ENCODE data around the gene GTPBP1.

GTPBP1 gene

DNA sequence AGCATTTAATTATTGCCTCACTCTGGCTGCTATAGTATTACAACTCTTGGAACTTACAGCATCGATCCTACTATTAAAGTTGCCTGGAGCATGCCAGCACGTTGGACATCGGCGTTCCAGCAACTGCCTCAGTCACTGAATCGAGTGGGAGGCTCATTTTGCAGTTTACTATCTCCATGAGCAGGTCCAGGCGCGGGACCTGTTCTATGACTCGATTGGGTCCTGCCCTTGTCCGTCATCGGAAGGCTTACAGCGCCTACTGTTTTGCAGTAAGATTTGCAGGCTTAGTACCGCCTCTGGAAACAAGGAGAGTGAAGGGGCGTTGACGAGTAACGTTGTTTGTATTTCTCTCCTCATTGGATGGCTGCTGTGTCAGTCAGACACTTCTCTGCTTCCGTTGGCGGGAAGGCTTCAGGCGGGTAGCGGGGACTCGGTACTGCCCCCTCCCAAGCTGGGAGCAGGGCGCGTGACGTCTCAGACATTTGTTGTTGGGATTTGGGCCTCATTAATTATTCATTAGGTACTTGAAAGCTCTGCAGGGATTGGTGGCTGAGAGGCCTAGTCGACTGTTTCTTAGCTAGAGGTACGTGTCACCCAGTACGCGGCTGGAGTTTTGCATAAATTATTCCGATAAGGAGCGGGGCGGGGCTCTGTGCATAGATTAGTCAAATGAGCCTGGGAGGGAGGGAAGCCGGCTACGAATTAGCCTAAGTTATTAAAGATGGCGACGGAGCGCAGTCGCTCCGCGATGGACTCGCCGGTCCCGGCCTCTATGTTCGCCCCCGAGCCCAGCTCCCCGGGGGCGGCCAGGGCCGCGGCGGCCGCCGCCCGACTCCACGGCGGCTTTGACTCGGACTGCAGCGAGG, at the start of gene GTPBP1:
TSS of gene GTPBP1 (plus strand) at position 710 of the 866 bp plus-strand sequence. CDS start at position 722, 12 bp downstream.
- peak; percentile 94 for DNase-seq

DNA sequence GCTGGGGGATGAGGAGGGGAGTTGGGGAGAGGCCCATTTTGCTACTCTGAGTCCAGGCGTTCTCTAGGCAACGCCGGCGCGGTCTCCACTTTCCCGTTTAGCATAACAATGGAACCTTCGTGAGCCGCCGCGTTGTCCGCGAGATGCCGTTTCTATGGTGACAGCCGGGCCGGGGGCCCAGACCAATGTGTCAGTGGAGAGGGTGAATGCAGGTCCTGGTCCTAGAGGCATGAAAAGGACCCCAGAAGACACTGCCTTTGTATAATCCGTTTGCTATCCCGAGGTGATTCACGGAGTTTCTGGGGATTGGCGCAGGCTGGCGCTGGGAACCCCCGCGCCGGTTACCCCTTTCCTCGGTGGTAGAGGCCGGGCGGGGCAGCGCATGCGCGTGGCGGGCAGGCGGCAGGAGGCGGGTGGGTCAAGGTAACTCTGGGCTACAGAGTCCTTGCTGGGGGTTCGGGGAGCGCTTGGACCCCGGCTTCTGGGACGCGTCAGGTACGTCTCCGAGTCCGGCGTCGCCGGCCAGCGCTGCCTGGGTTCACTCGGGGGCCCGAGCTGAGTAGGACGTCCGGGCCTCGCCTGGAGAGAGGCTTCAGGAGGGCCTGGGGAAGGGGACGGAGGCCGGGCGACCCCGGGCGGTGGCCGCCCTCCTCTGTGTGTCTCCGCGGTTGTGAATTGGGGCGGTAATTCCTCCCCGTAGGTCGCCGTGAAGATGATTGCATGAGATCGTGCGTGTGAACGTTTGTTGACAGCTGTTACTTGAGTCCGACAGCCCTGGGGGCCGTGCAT, 49.3 kb upstream of the GTPBP1 start, which contains the start of the genes CBY1 and FAM227A:
TSS of gene CBY1 (plus strand) at position 383 of the 789 bp plus-strand sequence. CDS start 11,417 bp downstream, outside the sequence.
TSS of gene FAM227A (minus strand) at position 137 of the 789 bp plus-strand sequence. CDS start 6,224 bp downstream, outside the sequence.
- DNase-seq = peak; percentile 81

DNA sequence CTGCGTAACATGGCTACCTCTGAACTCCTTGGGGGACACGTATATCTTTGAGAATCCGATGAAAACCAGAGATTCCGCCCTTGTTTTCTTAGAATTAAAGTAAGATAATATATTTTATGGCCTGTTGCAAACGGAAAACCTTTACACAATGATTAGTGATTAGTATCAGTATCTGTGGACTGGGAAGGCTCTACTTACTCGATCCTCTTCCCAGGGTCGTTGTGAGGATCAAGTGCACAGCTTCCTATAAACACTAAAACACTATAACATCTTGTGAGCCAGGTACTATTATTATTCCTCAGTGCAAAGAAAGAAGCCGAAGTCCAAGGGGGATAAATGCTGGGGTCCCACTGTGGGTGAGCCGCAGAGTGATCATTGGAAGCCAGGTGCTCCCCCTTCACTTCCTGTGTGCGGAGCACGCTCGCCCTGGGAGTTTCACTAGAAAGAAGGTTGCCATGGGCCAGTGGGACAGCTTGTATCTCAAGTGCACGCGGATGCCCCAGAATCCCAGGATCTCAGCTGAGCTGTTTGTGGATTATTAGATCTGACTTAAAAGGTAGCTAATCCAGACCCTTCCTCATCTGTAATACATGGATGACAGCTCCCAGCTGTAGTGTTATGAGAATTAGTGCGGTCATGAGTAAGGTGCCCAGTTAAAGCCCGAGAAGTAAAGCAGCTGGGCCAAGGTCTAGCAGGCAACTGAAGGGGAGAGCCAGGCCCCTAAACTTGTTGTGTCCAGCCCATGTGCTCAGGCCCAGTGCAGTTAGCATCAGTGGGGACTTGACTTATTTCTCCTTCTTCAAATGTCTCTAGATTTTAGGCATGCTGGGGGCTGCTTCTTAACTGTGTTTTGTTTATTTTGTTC, 48.5 kb upstream of the GTPBP1 start:
- peak; percentile 21 for DNase-seq

DNA sequence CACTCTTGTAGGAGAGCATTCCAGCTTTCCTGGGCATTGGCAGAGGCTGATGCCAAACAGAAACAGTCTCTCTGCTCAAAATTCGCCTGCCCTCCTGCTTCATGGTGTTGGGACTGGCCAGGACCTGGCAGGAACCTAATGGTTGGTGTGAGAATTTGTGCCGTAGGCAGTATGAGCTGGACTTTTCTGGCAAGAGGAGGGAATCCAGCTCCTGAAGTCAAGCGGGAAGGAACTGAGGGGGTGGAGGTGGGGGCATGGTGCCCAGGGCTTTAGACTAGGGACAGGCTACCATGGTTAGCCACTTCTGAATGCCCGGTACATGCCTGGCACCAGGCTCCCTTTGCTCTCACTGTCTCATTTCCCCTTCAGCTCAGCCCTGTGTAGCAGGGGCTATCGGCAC, 30.9 kb upstream of the GTPBP1 start:
- DNase-seq = no peak

DNA sequence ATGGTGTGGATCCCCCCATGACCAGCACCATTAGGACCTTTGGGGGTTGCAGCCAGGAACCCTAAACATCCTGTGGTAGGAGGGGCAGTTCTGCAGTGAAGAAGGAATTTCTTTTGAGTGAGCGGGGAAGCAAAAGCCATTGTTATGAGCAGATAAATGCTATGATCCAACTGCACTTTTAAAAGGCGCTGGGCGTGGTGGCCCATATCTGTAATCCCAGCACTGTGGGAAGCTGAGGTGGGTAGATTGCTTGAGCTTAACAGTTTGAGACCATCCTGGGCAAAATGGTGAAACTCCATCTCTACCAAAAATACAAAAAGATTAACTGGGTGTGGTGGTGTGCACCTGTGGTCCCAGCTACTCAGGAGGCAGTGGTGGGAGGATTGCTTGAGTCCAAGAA, 29.9 kb upstream of the GTPBP1 start:
- no peak for DNase-seq

DNA sequence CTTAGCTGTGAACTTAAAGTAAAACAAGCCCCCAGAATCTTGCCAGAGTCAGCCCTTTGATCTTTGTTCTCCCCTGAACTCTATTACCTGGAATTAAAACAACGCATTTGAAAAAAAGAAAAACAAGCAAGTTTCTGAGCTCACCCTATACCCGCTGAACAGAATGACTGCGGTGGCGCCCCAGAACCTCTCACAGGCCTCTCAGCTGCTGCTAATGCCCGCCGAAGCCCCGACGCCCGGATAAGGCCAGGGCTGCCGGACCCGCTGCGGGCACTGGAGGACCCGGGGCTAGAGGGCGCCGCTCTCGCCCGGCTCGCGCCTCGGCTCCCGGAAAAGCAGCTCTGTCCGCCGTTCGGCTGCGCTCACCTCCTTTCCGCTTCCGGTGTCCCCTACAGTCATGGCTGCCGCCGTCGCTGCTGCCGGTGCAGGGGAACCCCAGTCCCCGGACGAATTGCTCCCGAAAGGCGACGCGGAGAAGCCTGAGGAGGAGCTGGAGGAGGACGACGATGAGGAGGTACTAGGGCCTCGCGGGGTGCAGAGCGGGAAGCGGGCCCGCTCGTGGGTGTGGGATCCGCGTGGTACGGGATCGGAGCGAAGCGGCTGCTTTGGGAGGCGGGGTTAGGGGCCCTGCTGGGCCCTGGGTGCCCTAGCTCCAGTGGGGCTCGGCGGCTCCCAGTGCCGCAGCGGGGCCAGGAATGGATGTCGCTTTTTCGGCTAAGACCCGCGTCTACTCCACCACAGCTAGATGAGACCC, 24.0 kb upstream of the GTPBP1 start, which contains the start of gene TOMM22:
TSS of gene TOMM22 (plus strand) at position 376 of the 754 bp plus-strand sequence. CDS start at position 398, 22 bp downstream.
- peak; percentile 78 for DNase-seq

DNA sequence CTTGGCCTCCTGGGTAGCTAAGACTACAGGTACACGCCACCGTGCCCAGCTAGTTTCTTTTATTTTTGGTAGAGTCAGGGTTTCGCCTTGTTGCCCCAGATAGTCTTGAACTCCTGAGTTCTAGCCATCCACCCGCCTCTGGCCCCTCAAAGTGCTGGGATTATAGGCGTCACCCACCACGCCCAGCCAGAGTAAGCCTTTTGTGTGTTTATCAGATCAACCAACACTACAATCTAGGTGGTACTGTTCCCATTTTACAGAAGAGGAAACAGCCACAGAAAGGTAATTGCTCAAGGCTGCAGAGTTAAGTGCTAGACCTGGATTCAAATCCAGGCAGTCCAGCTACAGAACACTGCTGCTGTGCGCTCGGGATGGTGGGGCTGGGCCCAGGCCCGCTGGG, 20.8 kb upstream of the GTPBP1 start:
- DNase-seq = no peak

DNA sequence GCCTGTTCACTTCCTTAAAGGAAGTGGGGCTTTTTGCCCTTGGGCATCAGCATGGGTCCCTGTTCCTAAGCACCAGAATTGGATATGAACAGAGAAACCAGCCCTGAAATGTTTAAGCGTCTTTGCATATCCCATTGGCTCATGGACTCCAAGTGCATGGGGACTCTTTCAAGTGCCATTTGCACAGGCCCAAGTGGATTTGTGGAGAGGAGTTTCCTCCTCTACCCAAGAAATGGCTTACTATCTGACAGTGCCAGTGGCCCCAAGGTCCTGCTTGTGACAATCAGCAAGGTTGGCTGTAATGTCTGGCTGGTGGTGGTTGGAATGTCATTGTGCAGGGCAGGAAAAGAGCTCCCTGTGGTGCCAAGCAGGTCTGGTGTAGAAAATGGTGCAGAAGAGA, 20.0 kb upstream of the GTPBP1 start:
- no peak for DNase-seq

DNA sequence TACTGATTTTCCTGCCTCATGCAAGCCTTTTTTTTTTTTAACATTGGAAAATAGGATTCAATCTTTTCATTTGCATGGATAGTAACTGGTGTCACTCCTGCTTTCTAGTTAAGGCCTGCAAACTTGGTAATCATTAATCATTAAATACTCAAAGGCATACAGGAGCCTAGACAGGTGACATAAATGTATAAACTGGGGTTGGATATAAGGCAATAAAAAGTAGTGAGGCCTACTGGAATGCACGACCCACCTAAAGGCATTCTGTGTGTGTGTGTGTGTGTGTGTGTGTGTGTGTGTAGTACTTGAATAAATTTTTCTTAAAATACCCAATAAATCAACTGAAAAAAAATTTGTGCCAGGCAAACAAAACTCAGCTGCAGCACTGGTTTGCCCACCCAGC, 16.1 kb upstream of the GTPBP1 start:
- no peak for DNase-seq

DNA sequence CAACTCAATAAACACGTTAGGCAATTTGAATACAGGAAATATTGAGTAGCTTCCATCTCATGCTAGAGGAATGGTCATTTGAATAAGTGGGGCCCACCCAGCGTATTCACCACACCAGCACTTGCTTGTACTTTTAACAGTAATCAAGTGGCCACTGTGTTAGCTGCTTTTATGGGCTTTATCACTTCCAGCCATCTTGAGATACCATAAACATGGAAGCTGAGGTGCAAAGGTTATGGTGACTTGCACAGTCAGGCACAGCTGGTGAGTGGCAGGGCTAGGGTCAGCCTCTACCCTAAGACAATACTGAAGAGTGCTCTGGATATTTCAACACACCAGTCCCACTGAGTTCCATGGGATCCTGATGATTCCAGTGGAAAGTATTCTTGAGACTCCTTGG, 11.7 kb upstream of the GTPBP1 start:
- no peak for DNase-seq

DNA sequence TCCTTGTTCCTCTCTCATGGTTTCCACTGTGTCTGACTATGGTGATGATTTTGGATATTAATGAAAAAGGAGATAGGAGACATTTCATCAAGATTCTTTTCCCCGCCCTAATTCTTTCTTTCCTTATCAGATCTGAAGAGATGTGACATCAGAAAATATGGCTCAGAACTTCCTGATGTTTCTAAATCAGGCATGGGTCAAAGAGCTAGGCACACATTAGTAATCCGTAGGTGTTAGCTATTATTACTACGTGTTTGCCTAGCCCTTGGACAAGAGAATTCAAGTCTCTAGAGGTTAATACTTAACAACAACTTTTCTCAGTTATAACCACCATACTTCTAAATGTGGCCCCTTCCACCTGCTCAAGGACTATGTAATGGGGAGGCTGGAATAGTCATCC, 10.8 kb upstream of the GTPBP1 start:
- no peak for DNase-seq

DNA sequence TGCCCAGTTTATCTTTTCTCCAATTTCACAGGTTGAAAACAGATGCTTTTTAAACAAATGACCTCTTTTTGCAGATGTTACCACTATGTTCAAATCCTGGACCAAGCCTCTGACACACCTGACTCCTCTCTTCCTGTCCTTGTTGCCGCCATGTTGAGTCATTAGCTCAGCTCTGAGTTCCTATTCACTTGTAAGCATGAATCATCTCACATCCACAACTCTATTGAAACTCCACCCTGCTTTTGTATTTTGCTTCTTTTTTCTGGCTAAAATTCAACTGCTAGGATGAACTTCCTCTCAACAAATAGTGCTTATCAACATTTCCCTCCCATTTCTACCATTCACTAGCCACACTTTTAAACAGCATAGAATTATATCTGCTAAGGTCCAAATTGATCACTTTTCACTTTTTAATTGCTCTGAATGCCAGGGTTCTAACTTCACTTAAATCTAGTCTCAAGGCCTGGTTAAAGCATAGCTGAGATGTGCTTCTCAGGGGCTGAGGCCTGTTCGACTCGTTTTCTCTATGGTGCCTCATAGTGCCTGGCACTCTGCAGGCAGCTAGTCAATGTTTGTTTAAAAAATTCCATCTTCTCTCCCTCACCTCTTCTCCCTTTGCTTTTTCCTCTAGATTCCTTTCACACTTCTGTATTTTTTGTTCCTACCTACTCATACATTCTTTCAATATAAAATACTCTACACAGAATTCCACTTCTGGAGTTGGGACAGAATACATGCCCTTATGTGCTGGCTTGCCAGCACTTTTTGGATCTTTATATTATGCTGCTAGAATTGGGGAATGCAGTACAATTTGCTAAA, 8.9 kb upstream of the GTPBP1 start:
- no peak for DNase-seq

DNA sequence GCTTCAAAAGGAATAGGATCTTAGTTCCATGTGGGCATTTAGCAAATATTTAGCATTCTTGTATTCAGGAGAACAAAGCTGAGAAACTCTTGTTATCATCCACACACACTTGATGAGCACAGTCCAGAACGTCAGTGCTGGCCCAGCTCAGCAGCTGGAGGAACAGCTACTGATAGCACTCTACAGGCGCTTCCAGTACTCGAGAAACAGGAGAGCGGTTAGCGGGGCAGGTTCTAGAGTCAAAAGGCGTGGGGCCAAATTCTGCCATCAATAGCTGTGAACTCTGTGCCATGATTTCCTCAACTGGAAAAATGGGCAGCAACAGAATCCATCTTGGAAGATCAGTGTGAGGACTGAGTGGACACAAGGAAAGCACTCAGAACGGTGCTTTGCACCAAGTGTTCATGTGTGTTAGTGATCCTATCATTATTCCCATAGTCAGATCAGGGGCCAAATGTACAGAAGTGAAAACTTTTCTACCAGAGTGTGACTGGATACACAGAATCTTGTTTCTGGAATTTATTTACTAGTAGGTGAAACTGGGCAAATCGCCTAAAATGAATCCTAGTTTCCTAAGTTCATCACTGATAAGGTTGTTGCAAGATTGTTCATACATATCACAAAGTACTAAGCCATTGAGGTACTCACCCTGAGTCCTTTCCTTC, 8.2 kb upstream of the GTPBP1 start:
- DNase-seq = no peak

DNA sequence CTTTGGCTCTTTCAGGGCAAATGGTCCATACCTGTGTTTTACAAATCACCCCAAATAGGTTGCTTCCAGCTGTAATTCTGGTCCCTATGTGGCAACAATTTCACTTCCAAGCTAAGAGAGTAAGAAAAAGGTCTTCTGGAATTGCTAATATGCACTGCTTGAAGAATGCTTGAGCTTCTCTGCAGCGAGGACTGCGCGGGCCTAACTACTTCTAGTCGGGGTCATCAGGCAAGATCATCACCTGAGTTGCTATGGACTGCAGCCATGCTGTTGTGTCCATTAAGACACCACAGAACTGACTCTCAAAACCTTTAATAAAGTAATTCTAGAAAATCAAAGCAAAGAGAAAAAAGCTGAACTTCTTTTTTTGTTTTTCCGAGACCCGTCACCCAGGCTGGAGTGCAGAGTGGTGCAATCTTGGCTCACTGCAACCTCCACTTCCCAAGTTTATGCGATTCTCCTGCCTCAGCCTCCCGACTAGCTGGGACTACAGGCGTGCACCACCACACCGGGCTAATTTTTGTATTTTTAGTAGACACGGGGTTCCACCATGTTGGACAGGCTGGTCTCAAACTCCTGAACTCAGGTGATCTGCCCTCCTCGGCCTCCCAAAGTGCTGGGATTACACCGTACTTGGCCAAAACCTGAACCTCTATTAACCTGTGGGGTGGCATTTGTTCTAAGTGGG, 7.2 kb upstream of the GTPBP1 start:
- DNase-seq = no peak

DNA sequence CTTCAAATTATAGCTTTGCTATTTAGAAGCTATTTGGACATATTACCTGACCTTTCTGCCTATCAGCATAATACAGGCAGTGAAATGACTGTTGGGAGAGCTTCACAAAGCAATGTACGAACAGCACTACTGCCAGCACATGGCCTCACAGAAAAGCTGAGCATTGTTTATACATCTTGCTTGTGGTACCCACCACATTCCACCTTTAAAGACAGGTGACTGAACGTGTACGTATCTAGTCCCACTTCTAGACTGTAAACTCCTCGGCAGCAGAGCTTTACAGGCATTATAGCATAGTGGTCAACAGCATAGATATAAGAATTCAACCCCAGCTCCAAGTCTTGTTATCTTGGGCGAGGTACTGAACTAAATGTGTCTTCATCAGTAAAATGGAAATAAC, 6.6 kb upstream of the GTPBP1 start:
- DNase-seq = no peak

DNA sequence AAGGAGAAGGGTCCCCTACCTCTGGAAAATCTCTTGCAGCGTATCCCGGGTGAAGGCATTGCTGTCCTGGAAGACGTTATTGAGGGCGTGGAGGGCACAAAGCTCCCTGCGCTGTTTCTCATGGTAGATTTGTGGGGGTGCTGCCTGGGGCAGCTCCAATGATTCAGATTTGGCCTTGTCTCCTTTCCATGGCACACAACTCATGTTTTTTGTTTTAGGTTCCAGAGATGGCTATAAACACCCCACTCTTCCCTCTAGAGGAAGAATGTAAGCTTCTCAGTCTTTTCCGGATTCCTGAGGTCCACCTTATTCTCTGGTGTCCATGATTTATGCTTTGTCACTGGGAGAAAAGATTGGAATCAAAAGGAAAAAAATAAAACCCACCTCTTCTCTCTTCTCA, 6.0 kb upstream of the GTPBP1 start:
- DNase-seq = no peak

DNA sequence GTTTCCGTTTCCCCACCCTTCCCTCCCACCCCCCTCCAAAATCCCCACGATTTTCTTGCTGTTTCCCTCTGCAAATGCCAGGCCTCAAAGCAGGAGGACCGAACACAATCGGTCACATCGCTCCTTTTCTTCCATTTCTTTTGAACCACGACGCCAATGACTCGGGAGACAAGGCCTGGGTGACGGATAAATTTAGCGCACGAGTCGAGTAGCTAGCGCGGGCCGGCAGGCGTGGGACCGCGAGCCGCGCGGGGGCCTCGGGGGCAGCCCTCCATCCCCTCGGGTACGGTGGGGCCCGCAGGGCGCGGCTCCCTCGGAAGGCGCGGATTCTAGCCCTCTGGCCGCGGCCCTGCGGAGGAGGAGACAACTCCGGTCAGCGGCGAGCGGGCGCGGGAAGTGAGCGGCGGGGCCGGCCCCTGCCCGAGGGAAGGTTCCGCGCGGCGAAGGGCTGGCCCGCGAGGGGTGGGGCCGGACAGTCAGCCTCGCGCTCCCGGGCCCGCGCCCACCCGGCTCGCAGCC, 5.4 kb upstream of the GTPBP1 start:
- no peak for DNase-seq

DNA sequence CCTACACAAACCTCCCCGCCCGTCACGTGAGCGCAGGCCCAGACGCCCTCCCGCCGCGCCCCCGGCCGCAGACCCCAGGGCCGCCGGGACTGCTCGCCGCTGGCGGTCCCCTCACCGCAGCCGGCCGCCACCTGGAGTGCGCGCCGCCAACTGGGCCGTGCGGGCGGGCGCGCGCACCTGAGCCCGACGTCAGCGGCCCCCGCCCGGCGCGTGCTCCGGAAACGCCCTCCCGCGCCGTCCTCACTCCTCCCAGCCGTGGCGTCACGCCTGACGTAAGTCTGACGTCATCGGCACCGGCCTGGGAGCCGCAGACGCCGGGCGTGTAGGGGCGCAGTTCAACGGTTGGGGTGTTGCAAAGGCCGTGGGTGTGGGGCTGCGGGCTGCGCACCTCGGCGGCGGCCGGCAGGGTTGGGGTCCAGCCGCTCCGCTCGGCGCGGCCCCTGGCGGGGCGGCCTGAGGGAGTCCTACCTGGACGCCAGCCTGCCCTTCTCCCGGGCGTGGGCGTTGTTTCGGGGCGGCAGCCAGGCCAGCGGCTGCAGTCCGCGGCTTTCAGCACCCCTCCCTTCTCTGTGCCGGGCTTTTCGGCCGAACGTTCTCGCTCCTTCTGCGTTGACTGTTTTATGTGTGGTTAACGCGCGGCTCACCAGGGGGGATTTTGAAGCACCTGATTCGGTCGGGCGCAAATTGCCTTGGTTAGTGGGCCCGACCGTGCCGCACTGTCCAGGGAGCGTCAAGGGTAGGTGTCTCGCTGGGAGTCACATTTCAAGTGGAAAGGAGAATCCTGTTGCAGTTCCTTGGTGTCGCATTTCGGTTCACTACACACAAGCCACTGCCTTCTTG, 4.7 kb upstream of the GTPBP1 start, which contains the start of gene JOSD1:
TSS of gene JOSD1 (minus strand) at position 155 of the 840 bp plus-strand sequence. CDS start 956 bp downstream, outside the sequence.
- DNase-seq = peak; percentile 95

All from activated effector memory CD4-positive, alpha-beta T cell treated with Interleukin-2 at 50 U/mL for 16 hours (primary cell).